Activated naive CD8-positive, alpha-beta T cell treated with anti-CD3 and anti-CD28 coated beads, Interleukin-2, amount 50 U/mL, for 24 hours (primary cell): ENCODE data around the gene BAIAP2L1.
"Not testable (repeated sequence)": the region's sequence is repeated elsewhere in the genome, so short reads cannot be mapped to it uniquely, and the experiment has no call there.

Experiments used
- ATAC-seq: fragments of 150-1000 bp; cut with Tn5 transposase; one replicate; pipeline ENCODE4 v1.10.0; 2021
- DNase-seq: peaks from one replicate; pipeline ENCODE4 v3.0.0; 2021
- H3K27ac Mint-ChIP-seq: one replicate; pipeline ENCODE4 v1.8.0; 2021; ENCODE audit warnings: mild to moderate bottlenecking, mixed read lengths
- H3K27me3 Mint-ChIP-seq: one replicate; pipeline ENCODE4 v1.8.0; 2021; ENCODE audit warnings: mixed read lengths
- H3K36me3 Mint-ChIP-seq: one replicate; pipeline ENCODE4 v1.8.0; 2021; ENCODE audit warnings: low read depth, mixed read lengths
- H3K4me1 Mint-ChIP-seq: one replicate; pipeline ENCODE4 v1.8.0; 2021; ENCODE audit warnings: mixed read lengths
- H3K4me3 Mint-ChIP-seq: one replicate; pipeline ENCODE4 v1.8.0; 2021; ENCODE audit warnings: mild to moderate bottlenecking, moderate library complexity, mixed read lengths
- H3K9me3 Mint-ChIP-seq: one replicate; pipeline ENCODE4 v1.8.0; 2021; ENCODE audit warnings: mixed read lengths

BAIAP2L1 gene

GRCh38 chr7:98329100-98329790 lies 71.6 kb downstream of the BAIAP2L1 start:
- Mint-ChIP-seq H3K4me1 (no peaks in the 10 kb centered on the region), H3K36me3 (no peaks in the 10 kb centered on the region)

GRCh38 chr7:98324782-98325181 lies 76.1 kb downstream of the BAIAP2L1 start:
- Mint-ChIP-seq H3K36me3 (no peaks in the 10 kb centered on the region), H3K27ac (no peak overlapping the region), H3K4me1 (no peaks in the 10 kb centered on the region), H3K9me3 (no peaks in the 10 kb centered on the region), H3K4me3 (no peak overlapping the region), H3K27me3 (peaks cover 7% of the 10 kb centered on the region)
- DNase-seq (no peak), ATAC-seq (no peak)

More at GRCh38 chr7:98329100-98329790, 71.6 kb downstream of the BAIAP2L1 start:
- Mint-ChIP-seq H3K27me3 (no peaks in the 10 kb centered on the region), H3K4me3 (no peak overlapping the region), H3K27ac (no peak overlapping the region), H3K9me3 (no peaks in the 10 kb centered on the region)
- ATAC-seq: no peak
- DNase-seq: no peak

DNA sequence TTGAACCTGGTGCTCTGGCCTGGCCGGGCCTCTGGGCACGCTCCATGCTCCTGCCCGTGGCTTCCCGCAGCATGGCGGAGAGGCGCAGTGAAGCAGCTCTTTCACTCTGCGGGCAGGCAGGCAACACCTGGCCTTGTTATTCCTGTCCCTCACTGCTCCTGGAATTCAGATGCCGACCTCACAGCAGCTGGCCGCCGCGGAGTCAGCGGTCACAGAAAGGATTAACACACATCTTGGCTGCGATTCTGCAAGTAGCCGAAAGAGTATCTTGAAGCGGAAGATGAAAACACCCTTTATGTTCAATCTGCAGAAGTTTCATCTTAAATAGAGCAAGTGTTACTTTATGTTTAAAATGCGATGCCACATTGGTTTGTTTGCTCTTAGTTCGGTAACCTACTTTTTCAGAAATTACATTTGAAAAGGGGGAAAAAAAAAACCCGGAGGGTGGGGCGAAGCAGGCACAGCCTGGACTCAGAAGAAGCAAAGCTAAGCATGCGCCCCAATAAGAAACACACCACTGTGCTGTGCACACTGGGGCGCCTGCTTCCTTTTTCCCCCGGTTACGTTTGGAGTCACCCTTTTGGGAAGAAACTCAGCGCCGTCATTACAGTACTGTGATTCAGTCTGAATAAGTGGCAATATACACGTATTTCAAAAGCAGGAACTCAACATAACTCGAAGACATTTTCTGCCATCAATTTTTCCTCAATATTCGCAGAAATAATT lies 77.1 kb downstream of the BAIAP2L1 start:
- H3K4me3 Mint-ChIP-seq: no peak overlapping the region
- peaks cover 7% of the 10 kb centered on the region for H3K27me3 Mint-ChIP-seq
- ATAC-seq: no peak
- H3K27ac Mint-ChIP-seq: no peak overlapping the region
- no peaks in the 10 kb centered on the region for H3K4me1 Mint-ChIP-seq
- no peaks in the 10 kb centered on the region for H3K9me3 Mint-ChIP-seq
- H3K36me3 Mint-ChIP-seq: no peaks in the 10 kb centered on the region
- DNase-seq: no peak

GRCh38 chr7:98322331-98323270 lies 78.3 kb downstream of the BAIAP2L1 start:
- DNase-seq (no peak), ATAC-seq (no peak)
- no peaks in the 10 kb centered on the region for H3K9me3 Mint-ChIP-seq
- H3K27ac Mint-ChIP-seq: no peak overlapping the region
- H3K4me3 Mint-ChIP-seq: no peak overlapping the region
- H3K27me3 Mint-ChIP-seq: peaks cover 9% of the 10 kb centered on the region
- H3K36me3 Mint-ChIP-seq: no peaks in the 10 kb centered on the region
- no peaks in the 10 kb centered on the region for H3K4me1 Mint-ChIP-seq

DNA sequence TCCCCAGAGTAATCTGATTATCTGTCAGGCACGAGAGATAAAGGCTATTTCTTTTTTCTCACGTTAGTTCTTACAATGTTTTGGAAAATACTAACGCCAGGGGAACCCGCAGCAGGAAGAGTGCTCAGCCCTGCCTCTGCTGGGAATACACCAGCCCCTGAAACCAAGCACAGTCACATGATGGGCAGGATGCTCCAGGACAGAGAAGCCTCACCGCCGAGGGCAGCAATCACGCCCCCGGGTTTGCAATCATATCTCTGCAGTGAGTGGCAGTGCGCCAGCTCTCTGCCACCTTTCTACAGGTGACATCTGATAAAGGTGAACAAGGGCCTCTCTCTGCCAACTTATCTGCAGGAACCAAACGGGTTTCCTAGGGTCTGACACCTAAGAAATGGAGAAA lies 79.6 kb downstream of the BAIAP2L1 start:
- no peak overlapping the region for H3K27ac Mint-ChIP-seq
- H3K4me1 Mint-ChIP-seq: no peaks in the 10 kb centered on the region
- H3K27me3 Mint-ChIP-seq: peaks cover 9% of the 10 kb centered on the region
- DNase-seq (no peak), ATAC-seq (no peak)
- H3K4me3 Mint-ChIP-seq: no peak overlapping the region
- no peaks in the 10 kb centered on the region for H3K36me3 Mint-ChIP-seq
- no peaks in the 10 kb centered on the region for H3K9me3 Mint-ChIP-seq

- Mint-ChIP-seq H3K4me3 (no peak overlapping the region), H3K4me1 (peaks cover 8% of the 10 kb centered on the region), H3K27ac (no peak overlapping the region), H3K27me3 (peaks cover 9% of the 10 kb centered on the region), H3K36me3 (no peaks in the 10 kb centered on the region), H3K9me3 (no peaks in the 10 kb centered on the region)
- ATAC-seq: no peak
- DNase-seq: no peak
These were observed 81.7 kb downstream of the BAIAP2L1 start for GRCh38 chr7:98319176-98319575.

DNA sequence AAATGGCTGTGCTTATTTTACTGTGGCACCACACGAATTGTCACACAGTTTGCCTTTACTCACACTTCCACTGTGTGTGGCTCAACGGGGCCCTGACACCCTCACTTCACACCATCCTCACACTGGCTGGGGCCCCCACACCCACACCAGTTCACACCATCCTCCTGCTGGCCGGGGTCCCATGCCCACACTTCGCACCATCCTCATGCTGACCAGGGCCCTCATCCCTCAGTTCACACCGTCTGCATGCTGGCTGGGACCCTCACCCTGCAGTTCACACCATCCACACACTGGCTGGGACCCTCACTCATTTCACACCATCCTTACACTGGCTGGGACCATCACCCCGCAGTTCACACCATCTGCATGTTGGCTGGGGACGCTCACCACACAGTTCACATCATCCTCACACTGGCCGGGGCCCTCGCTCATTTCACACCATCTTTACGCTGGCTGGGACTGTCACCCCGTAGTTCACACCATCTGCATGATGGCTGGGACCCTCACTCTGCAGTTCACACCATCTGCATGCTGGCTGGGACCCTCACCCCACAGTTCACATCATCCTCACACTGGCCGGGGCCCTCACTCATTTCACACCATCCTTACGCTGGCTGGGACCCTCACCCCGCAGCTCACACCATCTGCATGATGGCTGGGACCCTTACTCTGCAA lies 83.4 kb downstream of the BAIAP2L1 start:
- no peak overlapping the region for H3K4me3 Mint-ChIP-seq
- no peaks in the 10 kb centered on the region for H3K36me3 Mint-ChIP-seq
- DNase-seq (no peak), ATAC-seq (no peak)
- H3K4me1 Mint-ChIP-seq: peaks cover 8% of the 10 kb centered on the region
- H3K27me3 Mint-ChIP-seq: peaks cover 3% of the 10 kb centered on the region
- H3K27ac Mint-ChIP-seq: no peak overlapping the region
- H3K9me3 Mint-ChIP-seq: no peaks in the 10 kb centered on the region

DNA sequence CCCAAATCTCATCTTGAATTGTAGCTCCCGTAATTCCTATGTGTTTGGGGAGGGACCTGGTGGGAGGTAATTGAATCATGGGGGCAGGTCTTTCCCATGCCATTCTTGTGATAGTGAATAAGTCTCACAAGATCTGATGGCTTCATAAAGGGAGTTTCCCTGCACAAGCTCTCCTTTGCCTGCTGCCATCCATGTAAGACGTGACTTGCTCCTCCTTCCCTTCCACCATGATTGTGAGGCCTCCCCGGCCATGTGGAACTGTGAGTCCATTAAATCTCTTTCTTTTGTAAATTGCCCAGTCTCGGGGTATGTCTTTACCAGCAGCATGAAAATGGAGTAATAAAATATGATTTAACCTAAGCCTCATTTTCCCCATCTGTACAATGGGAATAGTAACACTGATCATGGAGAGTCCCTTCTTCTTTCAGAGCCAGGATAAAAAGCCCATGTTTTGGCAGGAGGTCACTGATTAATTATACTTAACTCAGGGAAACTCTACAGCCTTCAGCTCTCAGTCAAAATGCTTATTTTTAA lies 84.8 kb downstream of the BAIAP2L1 start:
- not testable (repeated sequence) for H3K27ac Mint-ChIP-seq, H3K4me1 Mint-ChIP-seq

DNA sequence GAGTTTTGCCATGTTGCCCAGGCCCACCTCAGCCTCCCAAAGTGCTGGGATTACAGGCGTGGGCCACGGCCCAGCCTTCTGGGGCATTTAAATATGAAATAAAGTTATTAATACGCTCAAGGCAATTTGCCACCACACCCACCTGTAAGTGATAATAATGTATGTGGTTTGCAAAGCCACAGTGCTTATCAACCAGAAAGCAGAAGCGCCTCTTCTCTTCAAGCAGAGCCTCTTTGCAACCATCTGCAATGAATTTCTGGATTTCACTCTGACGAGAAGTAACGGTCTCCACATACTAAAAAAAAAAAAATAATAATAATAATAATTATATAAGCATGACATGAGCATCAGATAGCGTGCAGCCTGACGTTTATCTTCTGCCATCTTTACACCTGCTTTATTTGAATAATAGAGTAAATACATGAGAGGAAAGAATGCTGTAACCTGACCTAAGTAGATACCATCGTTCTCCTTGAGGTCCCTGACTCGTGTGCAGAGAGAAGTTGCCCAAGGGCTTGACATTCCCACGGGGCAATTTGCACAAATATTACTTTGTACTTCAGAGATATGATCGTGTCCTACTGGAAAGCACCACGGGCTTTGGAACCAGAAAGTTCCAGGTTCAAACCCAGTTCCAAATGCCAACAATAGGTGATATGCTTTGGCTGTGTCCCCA lies 85.4 kb downstream of the BAIAP2L1 start:
- DNase-seq: no peak
- Mint-ChIP-seq H3K4me1 (peaks cover 8% of the 10 kb centered on the region), H3K9me3 (no peaks in the 10 kb centered on the region), H3K27me3 (peaks cover 2% of the 10 kb centered on the region), H3K36me3 (no peaks in the 10 kb centered on the region), H3K4me3 (no peak overlapping the region), H3K27ac (no peak overlapping the region)
- no peak for ATAC-seq

More for the DNA sequence above, 84.8 kb downstream of the BAIAP2L1 start:
- H3K36me3 Mint-ChIP-seq, H3K4me3 Mint-ChIP-seq, ATAC-seq, DNase-seq, H3K9me3 Mint-ChIP-seq, H3K27me3 Mint-ChIP-seq: not testable (repeated sequence)

DNA sequence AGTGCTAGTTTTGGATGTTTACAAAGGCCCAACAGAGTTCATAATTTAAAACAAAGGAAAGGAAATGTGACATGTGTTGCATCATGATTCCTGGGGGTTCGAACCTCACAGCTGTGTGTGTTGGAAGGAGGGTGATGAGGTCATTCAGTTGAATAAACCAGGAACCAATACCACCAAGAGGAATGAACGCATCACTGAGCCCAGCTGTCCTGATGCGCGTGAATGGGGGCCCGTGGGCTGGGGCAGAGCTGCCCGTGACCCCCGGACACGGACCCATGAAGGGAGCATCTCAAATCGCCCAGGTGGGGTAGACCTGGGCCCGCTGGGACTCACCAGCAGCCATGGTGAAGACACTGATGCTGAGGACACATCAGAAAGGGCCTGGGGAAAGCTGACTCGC lies 86.4 kb downstream of the BAIAP2L1 start:
- Mint-ChIP-seq H3K27ac (no peak overlapping the region), H3K4me3 (no peak overlapping the region), H3K27me3 (peaks cover 2% of the 10 kb centered on the region), H3K4me1 (peaks cover 8% of the 10 kb centered on the region), H3K36me3 (peaks cover 2% of the 10 kb centered on the region), H3K9me3 (no peaks in the 10 kb centered on the region)
- DNase-seq (peak; percentile 8), ATAC-seq (peak; percentile 49)

DNA sequence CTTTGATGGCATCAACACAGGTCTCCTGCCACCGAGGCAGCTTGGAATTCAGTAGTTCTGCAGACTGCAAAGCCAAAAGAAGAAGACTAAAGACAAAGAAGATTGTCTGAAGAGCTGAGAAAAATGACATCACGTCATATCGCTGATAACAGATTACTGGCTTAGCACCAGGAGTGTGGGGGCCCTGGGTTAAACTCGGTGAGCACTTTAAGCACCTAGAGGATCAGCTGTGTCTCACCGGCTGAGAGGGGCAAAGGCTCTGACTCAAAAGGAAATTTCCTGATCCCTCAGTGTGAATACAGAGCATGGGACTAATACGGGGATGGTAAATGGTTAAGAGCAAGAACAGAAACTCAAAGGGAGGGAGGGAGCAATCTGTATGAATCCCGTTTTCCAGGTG lies 88.7 kb downstream of the BAIAP2L1 start:
- Mint-ChIP-seq H3K4me3 (no peak overlapping the region), H3K27me3 (no peaks in the 10 kb centered on the region), H3K9me3 (no peaks in the 10 kb centered on the region), H3K36me3 (peaks cover 4% of the 10 kb centered on the region), H3K4me1 (peaks cover 8% of the 10 kb centered on the region), H3K27ac (no peak overlapping the region)
- DNase-seq: no peak
- no peak for ATAC-seq

GRCh38 chr7:98309566-98309965 lies 91.3 kb downstream of the BAIAP2L1 start:
- no peak for ATAC-seq
- Mint-ChIP-seq H3K27ac (no peak overlapping the region), H3K4me1 (peaks cover 3% of the 10 kb centered on the region), H3K27me3 (no peaks in the 10 kb centered on the region), H3K36me3 (peaks cover 4% of the 10 kb centered on the region), H3K4me3 (no peak overlapping the region), H3K9me3 (no peaks in the 10 kb centered on the region)
- DNase-seq: no peak

DNA sequence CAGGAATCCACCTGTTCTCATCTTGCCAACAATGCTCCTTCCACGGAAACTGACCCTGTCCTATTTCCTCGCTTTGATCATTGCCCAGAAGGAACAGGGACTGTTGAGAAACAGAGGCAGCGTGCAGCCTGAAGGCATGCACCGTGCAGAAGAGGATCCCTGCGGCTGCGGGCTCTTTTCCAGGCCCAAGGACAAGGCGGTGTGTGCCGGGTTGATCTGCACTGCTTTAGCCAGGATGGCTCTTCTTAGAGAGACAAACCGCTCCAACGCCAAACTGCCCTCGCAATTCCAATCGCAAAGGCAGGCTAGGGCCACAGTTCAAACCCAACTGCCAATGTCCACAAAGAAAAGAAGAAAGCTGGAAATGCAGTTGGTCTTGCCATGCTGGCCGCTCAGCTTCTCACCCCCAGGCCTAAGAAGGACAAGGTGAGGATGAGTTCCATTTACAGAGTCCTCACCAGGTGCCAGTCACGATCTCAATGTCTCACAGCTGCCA lies 92.9 kb downstream of the BAIAP2L1 start:
- Mint-ChIP-seq H3K36me3 (peaks cover 4% of the 10 kb centered on the region), H3K4me1 (no peaks in the 10 kb centered on the region), H3K9me3 (no peaks in the 10 kb centered on the region), H3K4me3 (no peak overlapping the region), H3K27ac (no peak overlapping the region), H3K27me3 (no peaks in the 10 kb centered on the region)
- ATAC-seq (no peak), DNase-seq (no peak)
